K562 (cell line): Measurements from ENCODE around the gene CCDC70. TPM values are rescaled to one million over a fixed set of nuclear protein-coding genes. Genes with fewer than 3 reads are reported as not detected.

Source experiments
- ATAC-seq: fragments of 200-7000 bp; cut with Tn5 transposase; 3 replicates; pipeline ENCODE4 v1.9.1; 2020; ENCODE audit warnings: moderate library complexity
- BruUV-seq: library from RNA; stranded (reverse); fragments of 400-500 nt; replicated peaks from 2 replicates; lab custom pipeline; 2021; lab: Mats Ljungman, UMichigan
- CTCF ChIA-PET: fragments of 300-600 bp; formaldehyde crosslinking; extraction: SDS; loops from one replicate; lab custom pipeline; 2021; ENCODE audit warnings: low intra/inter-chr PET ratio; lab: Yijun Ruan, JAX
- POLR2A ChIA-PET: fragments of 300-600, 350-650 bp; sonication (Branson Sonifier 250); formaldehyde crosslinking; extraction: SDS; loops from one replicate; lab custom pipeline; 2021; ENCODE audit warnings: antibody characterized with exemption, inconsistent platforms; lab: Yijun Ruan, JAX
- DNase-seq, 4 experiments: peaks; one replicate each; pipeline versions ENCODE4 v3.0.0 to v3.0.0-alpha.2; 2011 to 2018; ENCODE audit warnings: low spot score in 3 of 4, mixed read lengths in 3 of 4; ENCODE audit errors: extremely low read depth in 1 of 4
- FAIRE-seq: peaks from 2 replicates; lab custom pipeline; 2011; peaks lifted over from hg19 to GRCh38; lab: Jason Lieb, UNC
- H2AFZ ChIP-seq: 2 replicates; pipeline ENCODE4 v1.6.0; 2011; ENCODE audit warnings: low read depth, low read length, control low read depth, inconsistent platforms
- H3K27ac ChIP-seq: fragments of 200-600 bp; 3 replicates; pipeline ENCODE4 v1.8.0; 2011; ENCODE audit warnings: low read depth, mild to moderate bottlenecking, control low read depth, inconsistent platforms, low read length, moderate library complexity, mixed read lengths; ENCODE audit errors: extremely low read depth
- H3K27me3 ChIP-seq, 2 experiments: fragments of 300-600 bp in 1 of 2; 2 replicates in 1 of 2; 3 replicates in 1 of 2; pipeline versions ENCODE4 v1.6.0 to v1.8.0; 2011; ENCODE audit warnings: inconsistent platforms in 2 of 2, low read length in 2 of 2, mild to moderate bottlenecking in 1 of 2, mixed read lengths in 1 of 2, moderate library complexity in 1 of 2; ENCODE audit not compliant: control insufficient read depth in 2 of 2, insufficient read depth in 2 of 2
- H3K36me3 ChIP-seq: fragments of 300-600 bp; 3 replicates; pipeline ENCODE4 v1.8.0; 2011; ENCODE audit warnings: mild to moderate bottlenecking, low read length, inconsistent platforms; ENCODE audit not compliant: control insufficient read depth, insufficient read depth
- H3K4me1 ChIP-seq, 2 experiments: fragments of 200-600 bp in 1 of 2; replicated peaks in 1 of 2; 2 replicates in 1 of 2; 3 replicates in 1 of 2; pipeline versions ENCODE4 v1.5.1 to v1.8.0; 2011; ENCODE audit warnings: inconsistent platforms in 2 of 2, low read length in 2 of 2, mild to moderate bottlenecking in 1 of 2, mixed read lengths in 1 of 2, moderate library complexity in 1 of 2; ENCODE audit not compliant: control insufficient read depth in 2 of 2, insufficient read depth in 2 of 2
- H3K4me2 ChIP-seq: 2 replicates; pipeline ENCODE4 v1.6.1; 2011; ENCODE audit warnings: low read length, control low read depth, inconsistent platforms, mixed read lengths; ENCODE audit not compliant: insufficient read depth
- H3K4me3 ChIP-seq: fragments of 200-600 bp; sonication (generic), shearing (Covaris generic); 2 replicates; pipeline ENCODE4 v1.5.1; 2016; ENCODE audit warnings: control low read depth, inconsistent platforms
- H3K79me2 ChIP-seq: fragments of 200-600 bp; 3 replicates; pipeline ENCODE4 v1.8.0; 2011; ENCODE audit warnings: low read length, inconsistent platforms; ENCODE audit not compliant: control insufficient read depth, insufficient read depth
- H3K9ac ChIP-seq, 2 experiments: 2 replicates each; pipeline versions ENCODE4 v1.6.0 to v1.6.1; 2011; ENCODE audit warnings: low read depth in 2 of 2, low read length in 2 of 2, control low read depth in 1 of 2, inconsistent platforms in 1 of 2, mild to moderate bottlenecking in 1 of 2, mixed read lengths in 1 of 2; ENCODE audit not compliant: insufficient read depth in 1 of 2
- H3K9me1 ChIP-seq: one replicate; pipeline ENCODE4 v1.6.0; 2011; ENCODE audit warnings: inconsistent platforms, mild to moderate bottlenecking, low read length, moderate library complexity; ENCODE audit not compliant: control insufficient read depth, insufficient read depth
- H3K9me3 ChIP-seq: replicated peaks from 2 replicates; pipeline ENCODE4 v1.5.1; 2011; ENCODE audit warnings: low read depth, low read length, inconsistent platforms; ENCODE audit not compliant: control insufficient read depth, insufficient read depth
- H4K20me1 ChIP-seq: replicated peaks from 2 replicates; pipeline ENCODE4 v1.6.1; 2011; ENCODE audit warnings: low read length, inconsistent platforms, mixed read lengths; ENCODE audit not compliant: control insufficient read depth, insufficient read depth
- ADNP ChIP-seq: fragments of 200-800 bp; sonication (Bioruptor generic); IDR thresholded peaks from 2 replicates; pipeline ENCODE4 v1.6.1; 2016; ENCODE audit warnings: missing genetic modification characterization, missing compliant biosample characterization
- RBM17 ChIP-seq: fragments of 200-400 bp; formaldehyde crosslinking; IDR thresholded peaks from 2 replicates; pipeline ENCODE4 v1.6.1; 2017; ENCODE audit warnings: low read depth, mild to moderate bottlenecking, low read length, borderline replicate concordance
- SMAD3 ChIP-seq: fragments of 450-650 bp; formaldehyde crosslinking; conservative IDR thresholded peaks from 2 replicates; pipeline ENCODE4 v1.4.0; 2020; ENCODE audit warnings: mild to moderate bottlenecking
- SRSF7 ChIP-seq: fragments of 200-400 bp; formaldehyde crosslinking; optimal IDR thresholded peaks from 2 replicates; pipeline ENCODE3; 2017; ENCODE audit warnings: mild to moderate bottlenecking, low read depth, low read length
- TOE1 ChIP-seq, 2 experiments: fragments of 450-650 bp in 1 of 2; sonication (generic) in 1 of 2; formaldehyde crosslinking in 1 of 2; IDR thresholded peaks; 2 replicates each; pipeline versions ENCODE4 v1.7.1 to v1.8.0; 2016 to 2022; ENCODE audit warnings: borderline replicate concordance in 2 of 2, mild to moderate bottlenecking in 2 of 2, antibody characterized with exemption in 1 of 2, inconsistent platforms in 1 of 2, low read depth in 1 of 2, missing genetic modification reagents in 1 of 2, moderate library complexity in 1 of 2
- ZKSCAN1 ChIP-seq: fragments of 150-350 bp; IDR thresholded peaks from 2 replicates; pipeline ENCODE4 v1.6.1; 2016; ENCODE audit warnings: low read depth, low read length
- ZNF644 ChIP-seq: fragments of 200-800 bp; sonication (Bioruptor generic); IDR thresholded peaks from 2 replicates; pipeline ENCODE4 v1.6.1; 2016; ENCODE audit warnings: low read depth, missing genetic modification characterization, missing compliant biosample characterization
- WGBS: fragments of 100-300 bp; shearing (Covaris generic); methylation state at CpG from one replicate; pipeline ENCODE4 v1.1.6; 2016; ENCODE audit warnings: low coverage, mixed read lengths; ENCODE audit not compliant: insufficient coverage; ENCODE audit errors: missing lambda C conversion rate; 5-methylcytosine and 5-hydroxymethylcytosine counted together
- in situ Hi-C: fragments of 300-500 bp; cut with MboI; formaldehyde crosslinking; loops from 4 replicates; pipeline ENCODE4 v1.15.0; 2018; ENCODE audit warnings: inconsistent platforms, mixed read lengths
- intact Hi-C: fragments of 100-400 bp; cut with micrococcal nuclease; formaldehyde crosslinking; loops from 2 replicates; pipeline ENCODE4 v1.14.2; 2022
- polyA plus RNA-seq, 8 experiments: library from polyadenylated mRNA; depleted of rRNA in 4 of 8; stranded (reverse) in 5 of 8; unstranded in 3 of 8; fragments of >200 nt; fragmentation: Nextera tagmentation in 2 of 8; fragmentation: Illumina TruSeq in 1 of 8; extraction: Ambion mirVana in 2 of 8; extraction: Trizol in 1 of 8; gene quantifications; 2 replicates each; pipeline versions ENCODE4 v1.2.1 to v1.2.3, GENCODE V29; 2011 to 2014; ENCODE audit warnings: inconsistent platforms in 1 of 8, missing spikeins in 1 of 8
- total RNA-seq, 7 experiments: library from RNA; depleted of rRNA in 6 of 7; stranded (reverse); fragments of >200 nt in 6 of 7; fragmentation: Illumina TruSeq in 2 of 7; extraction: Trizol in 2 of 7; gene quantifications; 2 replicates each; pipeline versions ENCODE4 v1.2.1 to v1.2.3, GENCODE V29; 2011 to 2021; ENCODE audit warnings: low replicate concordance in 1 of 7
- TF ChIP-seq, protein P1 (sequence below), 2 experiments: fragments of 450-650 bp; formaldehyde crosslinking in 1 of 2; IDR thresholded peaks; 2 replicates each; pipeline versions ENCODE4 v1.4.0 to v1.6.1; 2014 to 2020; ENCODE audit warnings: mild to moderate bottlenecking in 2 of 2, borderline replicate concordance in 1 of 2, low read depth in 1 of 2
- TF ChIP-seq, protein P2 (sequence below): IDR thresholded peaks from 3 replicates; pipeline ENCODE4 v1.6.1; 2011; ENCODE audit warnings: borderline replicate concordance, mild to moderate bottlenecking, moderate library complexity; ENCODE audit not compliant: insufficient read length; ENCODE audit errors: extremely low read depth

Gene CCDC70
- total and polyA plus RNA-seq, 9 of the 15 experiments (the other 6 are each of a cell fraction or from before 2014, with no cell fraction given), result not detected

DNA sequence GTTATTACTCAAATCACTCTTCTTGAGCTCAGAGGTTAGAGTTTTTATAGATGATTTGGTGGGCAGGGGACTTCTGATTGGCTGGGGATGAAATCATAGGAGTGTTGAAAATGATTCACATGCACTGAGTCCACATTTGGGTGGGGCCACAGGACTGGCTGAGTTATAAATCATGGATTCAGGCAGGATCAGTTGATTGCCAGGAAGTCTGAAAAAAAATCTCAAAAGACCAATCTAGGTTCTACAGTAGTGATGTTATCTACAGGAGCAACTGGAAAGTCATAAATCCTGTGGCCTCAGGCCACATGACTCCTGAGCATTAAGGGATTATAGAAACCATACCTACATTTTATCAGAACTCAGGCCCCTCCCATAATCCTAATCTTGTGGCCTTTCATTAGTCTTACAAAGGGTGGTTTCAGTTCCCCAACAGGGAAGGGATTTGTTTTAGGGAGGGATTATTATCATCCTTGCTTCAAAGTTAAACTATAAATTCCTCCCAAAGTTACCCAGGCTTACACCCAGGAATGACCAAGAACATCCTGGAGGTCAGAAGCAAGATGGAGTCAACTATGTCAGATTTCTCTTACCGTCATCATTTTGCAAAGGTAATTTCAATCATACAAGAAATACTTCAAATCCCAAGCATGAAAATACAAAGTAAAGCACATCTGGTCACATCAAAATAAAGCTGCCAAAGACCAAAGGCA, 5.6 kb upstream of the CCDC70 start:
- no peaks in the 10 kb centered on the region for H3K27me3 ChIP-seq
- no peaks in the 10 kb centered on the region for H4K20me1 ChIP-seq
- ChIA-PET CTCF (no interaction called here), POLR2A (no interaction called here)
- no peak for FAIRE-seq
- no peak overlapping the region for H2AFZ ChIP-seq
- WGBS, result 54% methylated on average over 1 of the region's 1 CpG
- H3K4me3 ChIP-seq, result no peak overlapping the region
- H3K36me3 ChIP-seq, result no peaks in the 10 kb centered on the region
- H3K9me3 ChIP-seq, result no peaks in the 10 kb centered on the region
- no peak overlapping the region for H3K4me2 ChIP-seq
- no peaks in the 10 kb centered on the region for H3K4me1 ChIP-seq
- H3K9ac ChIP-seq, result no peak overlapping the region
- no peak for ATAC-seq
- intact Hi-C loops (no loop called here), in situ Hi-C loops (no loop called here)
- no TSS peak for BruUV-seq
- DNase-seq, result peak in 1 of 4 experiments; percentile 3
- H3K79me2 ChIP-seq, result no peaks in the 10 kb centered on the region
- no peak overlapping the region for H3K27ac ChIP-seq
- H3K9me1 ChIP-seq, result no peaks in the 10 kb centered on the region
- peak; percentile 67; the same call in 1 of the 2 replicates for TF ChIP-seq ZNF644 (tag)
- TF ChIP-seq ADNP (tag), result no peak
- no peak for TF ChIP-seq ZKSCAN1
- TF ChIP-seq TOE1 (IDR thresholded peaks at IDR 0.05; ENCODE audit: borderline replicate concordance), result no peak
- TF ChIP-seq TOE1 (CRISPR knock-in tag; IDR thresholded peaks at IDR 0.05; ENCODE audit: borderline replicate concordance, low read depth), result no peak
- TF ChIP-seq RBM17, result no peak
- no peak for TF ChIP-seq SMAD3
- no peak for TF ChIP-seq SRSF7
- TF ChIP-seq, protein P1, sequence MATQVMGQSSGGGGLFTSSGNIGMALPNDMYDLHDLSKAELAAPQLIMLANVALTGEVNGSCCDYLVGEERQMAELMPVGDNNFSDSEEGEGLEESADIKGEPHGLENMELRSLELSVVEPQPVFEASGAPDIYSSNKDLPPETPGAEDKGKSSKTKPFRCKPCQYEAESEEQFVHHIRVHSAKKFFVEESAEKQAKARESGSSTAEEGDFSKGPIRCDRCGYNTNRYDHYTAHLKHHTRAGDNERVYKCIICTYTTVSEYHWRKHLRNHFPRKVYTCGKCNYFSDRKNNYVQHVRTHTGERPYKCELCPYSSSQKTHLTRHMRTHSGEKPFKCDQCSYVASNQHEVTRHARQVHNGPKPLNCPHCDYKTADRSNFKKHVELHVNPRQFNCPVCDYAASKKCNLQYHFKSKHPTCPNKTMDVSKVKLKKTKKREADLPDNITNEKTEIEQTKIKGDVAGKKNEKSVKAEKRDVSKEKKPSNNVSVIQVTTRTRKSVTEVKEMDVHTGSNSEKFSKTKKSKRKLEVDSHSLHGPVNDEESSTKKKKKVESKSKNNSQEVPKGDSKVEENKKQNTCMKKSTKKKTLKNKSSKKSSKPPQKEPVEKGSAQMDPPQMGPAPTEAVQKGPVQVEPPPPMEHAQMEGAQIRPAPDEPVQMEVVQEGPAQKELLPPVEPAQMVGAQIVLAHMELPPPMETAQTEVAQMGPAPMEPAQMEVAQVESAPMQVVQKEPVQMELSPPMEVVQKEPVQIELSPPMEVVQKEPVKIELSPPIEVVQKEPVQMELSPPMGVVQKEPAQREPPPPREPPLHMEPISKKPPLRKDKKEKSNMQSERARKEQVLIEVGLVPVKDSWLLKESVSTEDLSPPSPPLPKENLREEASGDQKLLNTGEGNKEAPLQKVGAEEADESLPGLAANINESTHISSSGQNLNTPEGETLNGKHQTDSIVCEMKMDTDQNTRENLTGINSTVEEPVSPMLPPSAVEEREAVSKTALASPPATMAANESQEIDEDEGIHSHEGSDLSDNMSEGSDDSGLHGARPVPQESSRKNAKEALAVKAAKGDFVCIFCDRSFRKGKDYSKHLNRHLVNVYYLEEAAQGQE (IDR thresholded peaks at IDR 0.05; ENCODE audit: borderline replicate concordance), result peak; percentile 27; the same call in 1 of the 2 replicates
- TF ChIP-seq, protein P1 (CRISPR knock-in tag; IDR thresholded peaks at IDR 0.05; ENCODE audit: low read depth), result no peak
- TF ChIP-seq, protein P2, sequence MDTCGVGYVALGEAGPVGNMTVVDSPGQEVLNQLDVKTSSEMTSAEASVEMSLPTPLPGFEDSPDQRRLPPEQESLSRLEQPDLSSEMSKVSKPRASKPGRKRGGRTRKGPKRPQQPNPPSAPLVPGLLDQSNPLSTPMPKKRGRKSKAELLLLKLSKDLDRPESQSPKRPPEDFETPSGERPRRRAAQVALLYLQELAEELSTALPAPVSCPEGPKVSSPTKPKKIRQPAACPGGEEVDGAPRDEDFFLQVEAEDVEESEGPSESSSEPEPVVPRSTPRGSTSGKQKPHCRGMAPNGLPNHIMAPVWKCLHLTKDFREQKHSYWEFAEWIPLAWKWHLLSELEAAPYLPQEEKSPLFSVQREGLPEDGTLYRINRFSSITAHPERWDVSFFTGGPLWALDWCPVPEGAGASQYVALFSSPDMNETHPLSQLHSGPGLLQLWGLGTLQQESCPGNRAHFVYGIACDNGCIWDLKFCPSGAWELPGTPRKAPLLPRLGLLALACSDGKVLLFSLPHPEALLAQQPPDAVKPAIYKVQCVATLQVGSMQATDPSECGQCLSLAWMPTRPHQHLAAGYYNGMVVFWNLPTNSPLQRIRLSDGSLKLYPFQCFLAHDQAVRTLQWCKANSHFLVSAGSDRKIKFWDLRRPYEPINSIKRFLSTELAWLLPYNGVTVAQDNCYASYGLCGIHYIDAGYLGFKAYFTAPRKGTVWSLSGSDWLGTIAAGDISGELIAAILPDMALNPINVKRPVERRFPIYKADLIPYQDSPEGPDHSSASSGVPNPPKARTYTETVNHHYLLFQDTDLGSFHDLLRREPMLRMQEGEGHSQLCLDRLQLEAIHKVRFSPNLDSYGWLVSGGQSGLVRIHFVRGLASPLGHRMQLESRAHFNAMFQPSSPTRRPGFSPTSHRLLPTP, result no peak
